ENCODE data around the gene CDH4. TPM values are rescaled to one million over a fixed set of nuclear protein-coding genes. Genes with fewer than 3 reads are reported as not detected.

The CDH4 gene
- total RNA-seq, 1 donor from 2014 or later: not detected

- Mint-ChIP-seq H3K9me3 (peaks cover 15% of the 10 kb centered on the region), H3K4me3 (no peak overlapping the region), H3K4me1 (no peaks in the 10 kb centered on the region), H3K36me3 (ENCODE audit: low read depth) (no peaks in the 10 kb centered on the region), H3K27me3 (no peaks in the 10 kb centered on the region), H3K27ac (no peak overlapping the region)
- CTCF ChIA-PET: no interaction called here
- ATAC-seq (ENCODE audit: low read depth) (no peak), DNase-seq (no peak)
- POLR2A ChIA-PET: no interaction called here
- no peak for TF ChIP-seq CTCF (IDR thresholded peaks at IDR 0.05)
- intact Hi-C loops (cut with micrococcal nuclease): no loop called here
These were observed 356.4 kb downstream of the CDH4 start for GRCh38 chr20:61608275-61609085.

DNA sequence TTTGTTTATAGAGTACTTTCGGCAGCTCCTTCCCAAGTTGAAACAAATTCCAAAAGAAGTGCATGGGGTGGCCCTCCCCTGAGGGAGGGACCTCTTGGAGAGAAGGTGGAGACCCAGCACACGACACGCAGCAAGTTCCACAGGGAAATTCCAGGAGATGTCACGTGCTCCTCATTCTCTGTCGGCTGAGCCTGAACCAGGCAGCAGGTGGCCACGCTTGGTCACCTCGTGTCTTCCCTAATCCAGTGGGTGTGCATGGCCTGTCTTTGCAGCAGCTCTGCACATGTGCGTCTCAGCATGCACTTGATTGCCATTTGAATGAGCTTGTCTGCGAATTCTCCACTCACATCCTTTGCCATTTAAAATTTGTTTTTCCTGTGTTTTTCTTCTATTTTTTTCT lies 357.4 kb downstream of the CDH4 start:
- Mint-ChIP-seq H3K4me1 (no peaks in the 10 kb centered on the region), H3K27me3 (no peaks in the 10 kb centered on the region), H3K27ac (no peak overlapping the region), H3K9me3 (peaks cover 9% of the 10 kb centered on the region), H3K4me3 (no peak overlapping the region), H3K36me3 (ENCODE audit: low read depth) (no peaks in the 10 kb centered on the region)
- no peak for DNase-seq
- no peak for TF ChIP-seq CTCF (IDR thresholded peaks at IDR 0.05)
- POLR2A ChIA-PET: no interaction called here
- CTCF ChIA-PET: no interaction called here
- intact Hi-C loops (cut with micrococcal nuclease): no loop called here
- no peak for ATAC-seq (ENCODE audit: low read depth)

DNA sequence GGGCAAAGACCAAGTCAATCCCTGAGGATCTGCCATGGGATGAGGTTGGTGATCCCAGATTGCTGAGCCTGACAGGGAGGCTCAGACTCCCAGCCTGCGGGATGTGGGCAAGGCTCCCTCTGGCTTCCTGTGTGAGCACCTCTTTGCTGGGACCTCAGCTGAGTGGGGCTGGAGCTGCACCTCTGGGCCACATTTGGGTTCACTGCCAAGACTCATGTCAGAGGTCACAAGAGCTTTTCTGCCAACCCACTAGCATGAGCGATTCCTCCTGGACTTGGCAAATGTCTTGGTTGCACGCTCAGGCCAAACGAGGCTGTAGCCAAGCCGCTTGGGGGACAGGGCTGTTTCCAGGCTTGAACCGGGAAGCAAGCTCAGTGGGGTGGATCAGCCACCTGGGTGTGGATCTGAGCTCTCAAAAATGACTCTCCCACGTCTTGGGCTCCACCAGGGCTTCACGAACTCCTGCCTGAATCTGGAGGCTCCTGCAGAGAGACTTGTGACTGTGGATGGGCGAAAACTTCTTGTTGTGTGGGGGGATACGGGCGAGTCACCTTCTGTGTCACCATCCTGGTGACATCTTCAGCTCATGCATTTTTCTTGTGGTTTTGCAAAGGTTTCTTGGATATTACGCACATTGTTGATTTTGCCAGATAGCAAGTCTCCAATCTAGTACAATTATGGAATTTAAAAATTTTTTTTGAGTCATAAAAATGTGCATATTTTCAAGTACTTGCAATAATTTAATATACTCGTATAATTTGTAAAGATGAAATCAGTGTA lies 359.5 kb downstream of the CDH4 start:
- H3K27me3 Mint-ChIP-seq: no peaks in the 10 kb centered on the region
- intact Hi-C loops (cut with micrococcal nuclease): no loop called here
- CTCF ChIA-PET: no interaction called here
- H3K27ac Mint-ChIP-seq: no peak overlapping the region
- H3K9me3 Mint-ChIP-seq: peaks cover 9% of the 10 kb centered on the region
- TF ChIP-seq CTCF (IDR thresholded peaks at IDR 0.05): no peak
- no peaks in the 10 kb centered on the region for H3K36me3 Mint-ChIP-seq (ENCODE audit: low read depth)
- H3K4me3 Mint-ChIP-seq: no peak overlapping the region
- DNase-seq: no peak
- H3K4me1 Mint-ChIP-seq: no peaks in the 10 kb centered on the region
- POLR2A ChIA-PET: no interaction called here
- no peak for ATAC-seq (ENCODE audit: low read depth)

DNA sequence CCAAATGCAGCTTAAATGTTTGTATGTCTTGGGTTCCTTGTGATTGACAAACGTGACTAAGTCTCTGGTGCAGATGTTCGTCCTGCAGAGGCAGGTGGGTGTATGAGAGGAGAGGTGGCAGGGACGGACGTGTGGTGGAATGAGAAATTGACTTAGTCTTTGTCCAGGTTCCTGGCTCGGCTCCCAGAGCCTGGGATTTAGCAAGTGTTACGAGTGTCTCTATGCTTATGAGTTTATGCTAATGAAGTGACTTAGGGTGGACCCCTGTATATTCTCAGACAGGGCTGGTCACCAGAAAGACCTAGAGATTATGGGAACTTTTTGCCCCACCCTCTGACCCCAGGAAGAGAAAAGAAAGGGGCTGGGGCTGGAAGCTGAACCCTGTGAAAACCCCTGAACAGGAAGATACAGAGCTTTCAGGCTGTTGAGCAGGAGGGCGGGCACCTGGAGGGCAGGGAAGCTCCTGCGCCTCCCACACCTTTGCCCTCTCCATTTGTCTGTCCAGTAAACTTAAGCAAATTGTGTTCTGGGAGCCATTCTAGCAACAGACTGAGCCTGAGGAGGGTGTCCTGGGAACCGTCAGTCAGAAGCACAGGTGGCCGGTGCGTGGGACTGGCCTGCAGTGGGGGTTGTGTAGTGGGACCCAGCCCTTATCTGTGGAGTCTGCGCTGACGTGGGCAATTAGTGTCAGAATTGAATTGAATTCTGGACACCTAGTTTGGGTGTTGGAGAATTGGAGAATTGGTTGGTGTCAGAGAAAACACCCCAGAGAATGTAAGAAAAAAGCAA lies 362.1 kb downstream of the CDH4 start:
- ChIA-PET CTCF (no interaction called here), POLR2A (no interaction called here)
- Mint-ChIP-seq H3K27me3 (no peaks in the 10 kb centered on the region), H3K9me3 (peaks cover 9% of the 10 kb centered on the region), H3K4me3 (no peak overlapping the region), H3K36me3 (ENCODE audit: low read depth) (no peaks in the 10 kb centered on the region), H3K27ac (no peak overlapping the region), H3K4me1 (no peaks in the 10 kb centered on the region)
- ATAC-seq (ENCODE audit: low read depth): no peak
- no peak for DNase-seq
- TF ChIP-seq CTCF (IDR thresholded peaks at IDR 0.05): no peak
- intact Hi-C loops (cut with micrococcal nuclease): no loop called here

- POLR2A ChIA-PET: no interaction called here
These were observed 362.6 kb downstream of the CDH4 start for GRCh38 chr20:61614706-61615100.

More at GRCh38 chr20:61614706-61615100, 362.6 kb downstream of the CDH4 start:
- Mint-ChIP-seq H3K4me1 (no peaks in the 10 kb centered on the region), H3K4me3 (no peak overlapping the region), H3K27ac (no peak overlapping the region), H3K27me3 (no peaks in the 10 kb centered on the region), H3K9me3 (peaks cover 8% of the 10 kb centered on the region), H3K36me3 (ENCODE audit: low read depth) (no peaks in the 10 kb centered on the region)
- intact Hi-C loops (cut with micrococcal nuclease): no loop called here
- no peak for DNase-seq
- CTCF ChIA-PET: no interaction called here
- ATAC-seq (ENCODE audit: low read depth): no peak
- no peak for TF ChIP-seq CTCF (IDR thresholded peaks at IDR 0.05)

Data from activated B cell treated with CpG ODN at 0.5 μM for 24 hours (primary cell).